Raji (cell line): ENCODE data around the gene DOCK1.

ENCODE experiments used
- POLR2A ChIP-seq: IDR thresholded peaks from 2 replicates; pipeline ENCODE4 v1.6.1; 2011; ENCODE audit warnings: low read depth, low read length, control low read depth; ENCODE audit not compliant: insufficient read depth

The DOCK1 gene

GRCh38 chr10:126902157-126902556 is 3.1 kb upstream of the DOCK1 start:
- TF ChIP-seq POLR2A, result no peak

GRCh38 chr10:126903656-126904360 is 1.4 kb upstream of the DOCK1 start:
- no peak for TF ChIP-seq POLR2A

- TF ChIP-seq POLR2A, result no peak
Observed at GRCh38 chr10:126904516-126904817, 761 bp upstream of the DOCK1 start.

- no peak for TF ChIP-seq POLR2A
Observed at GRCh38 chr10:126905776-126906703, 812 bp downstream of the DOCK1 start.

- TF ChIP-seq POLR2A, result no peak
Observed at GRCh38 chr10:126906704-126907422, 1.6 kb downstream of the DOCK1 start.

GRCh38 chr10:126907423-126907970 is 2.3 kb downstream of the DOCK1 start:
- no peak for TF ChIP-seq POLR2A

GRCh38 chr10:126908225-126908624 is 3.0 kb downstream of the DOCK1 start:
- TF ChIP-seq POLR2A, result no peak

- no peak for TF ChIP-seq POLR2A
Observed at GRCh38 chr10:126908729-126909128, 3.5 kb downstream of the DOCK1 start.

- no peak for TF ChIP-seq POLR2A
Observed at GRCh38 chr10:126909147-126909546, 3.9 kb downstream of the DOCK1 start.

GRCh38 chr10:126910196-126910595 is 5.0 kb downstream of the DOCK1 start:
- TF ChIP-seq POLR2A, result no peak

GRCh38 chr10:126910798-126911197 is 5.6 kb downstream of the DOCK1 start:
- TF ChIP-seq POLR2A, result no peak

GRCh38 chr10:126911301-126911700 is 6.1 kb downstream of the DOCK1 start:
- TF ChIP-seq POLR2A, result no peak

- TF ChIP-seq POLR2A, result no peak
Observed at GRCh38 chr10:126913316-126913715, 8.1 kb downstream of the DOCK1 start.

- no peak for TF ChIP-seq POLR2A
Observed at GRCh38 chr10:126914561-126914960, 9.3 kb downstream of the DOCK1 start.

- no peak for TF ChIP-seq POLR2A
Observed at GRCh38 chr10:126917375-126917774, 12.1 kb downstream of the DOCK1 start.
